DMS114 treated with DMSO at 0.1 percent for 48 hours (cell line): ENCODE measurements around the gene KCTD5.
"Not testable (repeated sequence)": the region's sequence is repeated elsewhere in the genome, so short reads cannot be mapped to it uniquely, and the experiment has no call there.

Source experiments
- DNase-seq: peaks from one replicate; lab custom pipeline; 2025; ENCODE audit not compliant: unreplicated experiment; lab: John Stamatoyannopoulos, UW

The KCTD5 gene

DNA sequence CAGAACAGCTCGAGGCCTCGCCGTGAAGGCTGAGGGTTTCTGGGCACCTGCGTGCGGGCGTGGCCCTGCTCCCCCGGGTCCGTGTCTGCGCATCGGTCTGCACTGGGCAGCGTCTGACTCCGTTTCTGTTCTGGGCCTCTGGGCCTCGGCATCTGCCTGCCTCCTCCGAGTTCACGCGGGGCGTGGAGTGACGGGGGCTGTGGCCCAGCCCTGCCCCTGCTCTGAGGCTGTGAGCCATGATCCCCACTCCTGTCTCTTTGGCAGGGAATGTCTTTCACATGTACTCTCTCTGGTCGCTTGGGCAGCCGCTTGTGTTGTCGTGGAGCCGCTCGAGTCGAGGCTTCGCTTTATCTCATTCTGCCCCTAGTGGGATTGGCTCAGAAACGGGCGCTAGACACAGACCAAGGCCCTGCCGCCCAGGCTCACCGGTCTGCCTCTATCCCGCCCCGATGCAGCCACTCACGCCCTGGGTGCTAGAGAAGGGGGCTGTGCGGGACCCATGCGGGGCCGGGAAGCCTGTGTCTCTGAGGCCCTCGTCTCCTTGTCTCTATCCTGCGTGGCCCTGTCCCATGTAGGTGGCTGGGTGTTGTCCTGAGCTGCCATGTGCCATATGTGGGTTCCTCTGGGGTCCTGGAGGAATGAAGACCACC, 14.4 kb downstream of the KCTD5 start:
- DNase-seq, result not testable (repeated sequence)

DNA sequence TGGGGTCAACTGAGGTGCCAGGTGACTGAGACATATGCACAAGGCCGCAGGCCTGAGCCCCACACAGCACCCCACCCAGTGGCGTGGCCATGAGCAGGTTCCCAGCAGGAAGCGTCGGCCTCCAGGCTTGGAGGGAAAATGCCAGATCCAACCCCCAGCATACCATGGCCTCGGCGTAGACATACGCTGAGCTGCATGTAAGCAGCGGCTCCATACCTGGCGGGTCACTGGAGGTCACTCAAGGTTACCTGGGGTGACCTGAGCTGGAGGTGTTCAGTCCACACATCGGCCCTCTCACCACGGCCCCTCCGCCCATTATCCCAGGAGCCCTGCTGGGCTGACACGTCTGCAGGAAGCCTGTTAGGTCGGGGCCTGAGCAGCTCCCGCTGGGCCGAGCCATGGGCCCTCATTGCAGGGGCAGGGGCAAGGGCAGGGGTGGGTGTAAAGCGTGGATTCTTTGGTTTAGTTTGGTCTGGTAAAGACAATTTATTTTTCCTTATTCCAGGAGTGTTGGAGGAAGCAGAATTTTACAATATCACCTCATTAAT, 15.2 kb downstream of the KCTD5 start:
- DNase-seq, result no peak

DNA sequence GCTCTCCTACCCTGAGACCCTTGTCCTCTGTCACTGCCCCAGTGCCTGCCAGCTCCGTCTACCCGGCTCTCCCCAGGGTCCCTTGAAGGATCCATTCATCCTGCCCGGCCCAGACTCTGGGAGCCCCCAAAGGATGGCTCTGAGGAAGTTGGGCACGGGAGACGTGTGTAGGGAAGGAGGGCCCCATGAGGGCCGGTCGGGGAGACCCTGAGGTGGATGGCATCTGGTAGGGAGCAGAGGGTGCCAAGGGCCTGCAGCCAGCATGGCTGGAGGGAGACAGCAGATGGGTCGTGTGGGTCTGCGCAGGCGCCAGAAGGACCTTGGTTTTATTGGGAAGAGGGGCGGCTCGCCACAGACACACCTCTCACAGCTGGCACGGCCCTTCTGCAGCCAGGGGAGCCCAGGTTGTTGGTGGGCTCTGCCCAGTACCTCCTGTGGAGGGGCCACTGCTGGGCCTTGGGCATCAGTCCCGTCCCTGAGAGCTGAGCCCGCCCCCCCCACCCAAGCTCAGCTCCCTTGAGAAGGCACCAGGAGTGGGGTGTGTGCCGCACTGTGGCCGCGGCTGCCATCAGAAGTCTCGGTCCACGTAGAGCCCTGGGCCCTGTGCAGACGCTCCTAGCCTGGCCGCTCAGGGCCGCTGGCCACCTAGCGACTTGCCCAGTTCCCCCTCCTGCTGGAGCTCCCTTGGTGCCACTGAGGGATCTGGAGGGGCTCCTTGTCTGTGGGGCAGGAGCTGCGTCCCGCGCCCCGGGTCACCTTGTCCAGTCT, 16.0 kb downstream of the KCTD5 start:
- DNase-seq, result no peak

DNA sequence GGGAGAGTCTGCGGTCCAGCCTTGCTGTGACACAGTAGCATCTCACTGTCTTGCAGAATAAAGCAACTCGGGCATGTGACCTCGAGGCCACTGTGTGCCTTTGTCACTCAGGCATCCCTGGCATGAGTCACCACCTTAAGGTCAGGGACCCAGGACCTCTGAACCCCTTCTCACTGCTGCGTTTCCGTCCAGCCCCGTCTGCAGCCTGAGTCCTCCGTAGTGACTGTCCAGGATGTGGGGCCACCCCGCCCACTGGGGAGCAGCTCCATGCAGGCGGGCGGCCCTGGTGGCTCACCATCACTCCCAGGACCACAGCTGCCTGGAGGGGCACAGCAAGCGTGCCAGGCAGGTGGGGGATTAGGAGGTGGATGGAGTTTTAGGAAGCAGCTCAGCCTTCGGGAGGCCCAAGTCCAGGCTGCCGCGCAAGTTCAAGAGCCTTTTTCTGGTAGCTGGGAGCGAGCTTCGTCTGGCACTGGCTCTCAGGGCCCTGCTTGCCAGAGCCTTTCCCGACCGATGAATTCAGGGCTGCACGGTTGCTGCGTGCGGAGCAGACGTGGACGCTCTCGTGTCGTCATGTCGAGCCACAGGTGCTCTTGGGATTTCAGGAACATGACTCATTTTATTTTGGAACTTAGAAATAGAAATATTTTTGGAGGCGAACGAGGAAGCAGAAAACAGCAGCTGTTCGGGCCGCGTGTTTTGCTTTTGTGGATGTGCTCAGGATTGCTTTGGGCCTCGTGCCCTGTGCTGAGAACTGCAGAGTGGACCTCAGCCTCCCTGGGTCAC, 16.8 kb downstream of the KCTD5 start:
- DNase-seq, result no peak

DNA sequence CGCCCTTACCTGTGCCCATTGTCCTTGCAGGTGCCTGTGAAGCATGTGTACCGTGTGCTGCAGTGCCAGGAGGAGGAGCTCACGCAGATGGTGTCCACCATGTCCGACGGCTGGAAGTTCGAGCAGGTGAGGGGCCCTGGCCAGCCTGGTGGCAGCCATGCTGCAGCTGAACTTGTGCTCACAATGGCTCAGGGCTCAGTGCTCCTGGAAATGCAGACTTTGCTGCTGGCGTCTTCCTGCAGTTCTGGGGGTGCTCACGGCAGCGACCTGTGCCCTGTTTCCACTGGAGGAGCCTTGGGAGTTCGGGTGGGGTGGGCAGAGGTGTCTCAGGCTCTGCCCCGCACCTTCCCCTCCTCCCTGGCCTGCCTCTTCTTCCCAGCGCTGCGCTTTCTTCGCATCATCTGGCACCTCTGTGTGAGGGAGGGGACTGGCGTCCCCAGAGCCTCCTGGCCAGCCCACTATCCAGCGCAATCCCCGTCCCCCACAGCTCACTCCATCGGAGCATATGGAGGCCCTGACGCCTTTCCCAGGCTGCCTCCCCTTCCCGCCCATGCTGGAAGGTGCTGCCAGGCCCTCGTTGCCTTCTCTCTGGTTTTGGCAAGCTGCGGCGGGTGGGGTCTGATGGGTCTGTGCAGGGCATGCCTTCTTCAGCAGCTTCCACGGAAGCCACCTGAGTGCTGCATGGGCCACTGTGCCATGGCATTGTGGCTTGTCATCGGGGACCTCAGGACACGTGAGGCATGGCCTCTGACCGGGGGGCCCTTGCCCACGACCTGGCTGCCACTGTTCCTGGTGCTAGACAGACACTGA, 17.7 kb downstream of the KCTD5 start:
- no peak for DNase-seq

DNA sequence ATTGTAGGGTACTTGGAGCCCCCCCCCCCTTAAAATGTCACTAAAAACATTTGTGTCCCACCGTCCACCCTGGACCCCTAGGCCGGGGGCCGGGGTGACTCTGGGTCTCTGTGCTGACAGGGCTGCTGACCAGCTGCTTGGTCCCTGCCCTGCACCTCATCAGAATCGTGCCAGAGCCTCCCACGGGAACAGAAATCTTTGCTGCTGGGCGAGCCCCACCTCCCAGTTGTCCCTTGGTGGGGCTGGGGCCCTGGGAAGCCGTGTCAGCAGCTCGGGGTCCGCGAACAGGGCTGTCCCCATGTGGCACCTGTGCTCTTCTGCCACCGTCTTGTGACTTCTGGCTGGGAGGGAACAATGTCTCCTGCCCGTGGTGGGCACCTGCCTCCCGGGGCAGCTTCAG, 18.5 kb downstream of the KCTD5 start:
- DNase-seq, result no peak

DNA sequence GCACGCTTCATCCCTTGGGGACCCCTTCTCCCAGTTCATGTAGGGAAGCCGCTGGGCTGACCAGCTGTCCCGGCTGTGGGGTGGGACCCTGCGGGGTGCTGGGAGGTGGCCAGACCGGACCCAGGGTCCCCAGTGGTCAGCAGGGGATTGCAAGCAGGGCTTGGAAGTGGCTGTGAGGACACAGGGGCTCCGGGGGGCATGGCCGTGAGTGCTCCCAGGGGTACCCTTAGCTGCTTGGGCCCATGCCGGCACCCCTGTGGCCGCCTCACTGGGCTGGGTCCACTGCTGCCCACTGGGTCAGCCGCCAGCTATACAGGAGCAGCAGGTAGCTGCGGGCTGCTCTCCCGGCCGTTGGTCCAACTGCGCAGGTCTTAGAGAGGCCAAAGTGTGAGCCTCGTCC, 18.9 kb downstream of the KCTD5 start:
- no peak for DNase-seq

DNA sequence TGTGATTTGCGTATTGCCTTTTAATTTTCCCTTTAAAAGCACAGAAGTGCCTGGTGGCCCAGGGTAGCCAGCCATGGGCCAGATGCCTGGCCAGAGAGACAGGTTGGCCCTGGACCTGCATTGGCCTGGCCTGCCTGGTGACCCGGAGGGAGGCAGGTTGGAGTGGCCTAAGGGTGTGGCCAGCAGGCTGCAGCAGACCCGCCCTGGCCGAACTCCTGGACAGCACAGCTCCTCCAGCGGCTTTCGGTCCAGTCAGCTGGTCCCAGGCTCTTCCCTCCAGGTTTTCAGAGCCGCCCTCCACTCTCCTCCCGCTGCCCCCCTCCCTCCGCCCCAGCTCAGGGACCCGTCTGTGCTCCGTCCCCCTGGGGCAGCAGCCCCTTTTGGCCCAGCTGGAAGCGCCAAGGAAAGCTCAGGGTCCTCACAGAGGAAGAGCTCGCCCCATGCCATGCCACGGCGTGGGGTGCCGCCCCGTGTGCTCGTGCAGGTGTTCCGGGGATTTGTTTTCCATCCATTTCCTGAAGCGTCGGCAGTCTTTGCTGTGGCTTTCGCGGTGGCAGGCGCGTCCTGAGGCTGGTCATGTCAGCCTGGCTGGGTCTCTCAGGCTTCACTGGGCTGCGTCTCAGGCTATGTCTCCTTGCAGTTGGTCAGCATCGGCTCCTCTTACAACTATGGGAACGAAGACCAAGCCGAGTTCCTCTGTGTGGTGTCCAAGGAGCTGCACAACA, 19.6 kb downstream of the KCTD5 start:
- DNase-seq, result no peak

DNA sequence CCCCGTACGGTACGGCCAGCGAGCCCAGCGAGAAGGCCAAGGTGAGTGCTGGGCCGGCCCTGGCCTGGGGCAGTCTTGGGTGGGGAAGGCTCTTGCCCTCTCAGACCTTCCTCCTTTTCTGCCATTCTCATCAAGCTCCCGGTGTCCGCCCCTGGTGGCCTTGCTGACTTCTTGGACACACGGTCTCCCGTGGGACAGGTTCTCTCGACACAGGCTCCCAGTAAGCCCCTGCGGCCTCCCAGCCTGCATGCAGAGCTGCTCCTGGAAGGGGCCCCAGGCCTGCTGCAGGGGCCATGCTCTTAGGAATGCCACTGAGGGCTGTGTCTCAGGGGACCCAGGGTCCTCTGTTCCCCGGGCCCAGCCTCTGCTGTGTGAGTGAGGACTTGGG, 20.1 kb downstream of the KCTD5 start:
- DNase-seq, result no peak

DNA sequence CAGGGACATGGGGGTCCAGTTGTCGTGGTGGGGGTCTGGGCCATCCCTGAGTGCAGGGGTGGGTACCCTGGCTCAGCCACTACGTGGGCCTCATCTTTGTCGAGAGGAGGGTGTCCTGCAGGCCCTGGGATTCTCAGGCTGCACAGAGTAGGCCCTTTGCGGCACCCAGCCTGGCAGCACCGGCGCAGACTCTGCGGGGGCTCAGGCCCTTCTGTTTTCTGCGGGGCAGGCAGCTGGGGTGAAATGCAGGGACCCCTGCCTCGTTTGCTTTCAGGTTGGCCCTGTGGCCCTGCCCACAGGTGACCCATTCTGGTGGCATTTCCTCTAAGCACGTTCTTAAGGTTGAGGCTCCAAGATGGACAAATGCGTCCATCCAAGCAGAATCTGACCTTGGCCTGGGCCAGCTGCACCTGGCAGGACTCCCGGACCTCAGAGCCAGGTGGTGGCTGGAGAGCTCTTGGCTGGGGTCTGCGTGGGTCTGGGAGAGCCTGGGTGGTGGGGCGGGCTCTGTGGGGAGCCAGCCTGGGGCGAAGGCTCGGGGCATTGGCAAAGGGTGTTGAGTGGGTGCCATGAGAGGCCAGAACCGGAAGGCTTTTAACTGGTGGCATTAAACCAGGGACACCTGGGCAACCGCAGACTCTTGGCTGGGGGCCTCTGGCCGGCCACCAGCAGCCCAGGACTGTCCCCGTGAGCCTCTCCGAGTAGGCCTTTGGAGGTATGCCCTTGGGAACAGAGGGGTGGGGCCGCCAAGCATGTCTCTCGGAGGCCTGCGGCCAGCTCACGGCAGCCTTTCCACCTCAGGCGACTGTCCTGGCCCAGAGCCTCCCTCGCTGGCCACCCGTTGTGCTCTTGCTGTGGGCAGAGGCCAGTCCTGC, 20.8 kb downstream of the KCTD5 start:
- DNase-seq, result no peak

DNA sequence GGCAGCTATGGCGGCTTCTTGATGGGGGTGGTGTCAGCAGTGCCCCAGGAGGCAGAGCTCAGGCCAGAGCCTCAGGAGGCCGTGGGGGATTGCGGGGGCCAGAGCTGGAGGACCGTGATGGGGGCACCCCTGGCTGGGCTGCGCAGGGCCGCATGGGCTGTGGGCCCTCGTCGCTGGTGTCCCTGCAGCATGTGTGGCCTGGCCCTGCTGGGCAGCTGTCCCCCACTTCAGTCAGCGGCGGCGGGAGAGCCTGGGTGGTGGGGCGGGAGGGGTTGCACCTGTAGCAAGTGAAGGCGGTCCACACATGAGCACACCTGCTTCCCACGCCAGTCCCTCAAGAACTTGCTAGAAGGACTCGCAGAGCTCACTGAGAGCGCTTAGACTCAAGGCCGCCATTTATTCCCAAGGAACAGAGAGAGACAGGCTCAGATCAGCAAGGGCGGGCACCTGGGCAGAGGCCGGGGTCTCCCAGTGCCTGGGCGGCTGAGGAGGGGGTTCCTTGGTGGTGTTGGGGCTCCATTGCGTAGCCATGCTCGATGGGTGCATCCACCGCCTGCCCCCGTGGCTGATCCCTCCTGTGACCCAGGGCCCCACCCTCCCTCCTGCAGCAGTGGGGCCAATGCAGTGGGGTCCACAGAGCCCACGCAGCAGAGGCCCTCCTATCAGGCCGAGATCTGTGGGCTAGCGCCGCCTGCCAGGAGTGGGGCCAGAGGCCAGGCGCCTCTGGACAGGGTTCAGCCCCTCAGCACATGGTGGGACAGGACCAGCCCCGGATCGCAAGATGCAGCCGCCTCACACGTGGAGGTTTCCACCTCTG, 22.1 kb downstream of the KCTD5 start:
- no peak for DNase-seq

DNA sequence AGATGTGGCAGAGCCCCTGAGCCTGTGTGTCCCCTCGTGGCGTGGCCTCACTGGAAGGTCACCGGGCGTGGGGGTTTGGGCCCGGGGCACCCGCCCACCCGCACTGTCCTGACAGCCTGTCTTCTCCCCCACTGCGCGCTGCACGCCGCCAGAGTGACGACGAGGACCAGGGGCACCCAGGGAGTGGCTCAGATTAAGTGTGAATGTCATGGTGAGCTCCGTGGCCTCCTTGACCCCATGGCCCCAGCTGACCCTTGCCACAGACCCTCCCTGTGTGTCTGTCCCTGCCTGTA, 22.6 kb downstream of the KCTD5 start:
- DNase-seq, result no peak

DNA sequence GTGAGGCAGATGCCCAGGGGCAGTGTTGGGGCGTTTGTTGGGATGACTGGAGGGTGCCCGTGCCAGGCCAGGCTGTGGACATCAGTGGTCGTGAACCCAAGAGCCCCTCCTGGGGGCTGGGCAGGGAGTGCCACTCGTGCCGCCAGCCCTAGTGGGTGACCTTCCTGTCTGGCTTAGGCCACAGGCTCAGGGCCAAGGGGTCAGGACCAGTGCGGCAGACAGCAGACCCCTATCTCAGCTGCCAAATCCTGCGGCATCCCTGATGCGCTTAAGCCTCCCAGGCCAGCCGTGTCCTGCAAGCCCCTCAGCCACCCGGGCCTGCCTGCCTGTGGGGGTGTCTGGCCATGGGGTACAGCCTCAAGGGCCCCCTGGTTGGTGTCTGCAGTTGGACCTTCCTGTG, 23.0 kb downstream of the KCTD5 start:
- DNase-seq, result no peak

DNA sequence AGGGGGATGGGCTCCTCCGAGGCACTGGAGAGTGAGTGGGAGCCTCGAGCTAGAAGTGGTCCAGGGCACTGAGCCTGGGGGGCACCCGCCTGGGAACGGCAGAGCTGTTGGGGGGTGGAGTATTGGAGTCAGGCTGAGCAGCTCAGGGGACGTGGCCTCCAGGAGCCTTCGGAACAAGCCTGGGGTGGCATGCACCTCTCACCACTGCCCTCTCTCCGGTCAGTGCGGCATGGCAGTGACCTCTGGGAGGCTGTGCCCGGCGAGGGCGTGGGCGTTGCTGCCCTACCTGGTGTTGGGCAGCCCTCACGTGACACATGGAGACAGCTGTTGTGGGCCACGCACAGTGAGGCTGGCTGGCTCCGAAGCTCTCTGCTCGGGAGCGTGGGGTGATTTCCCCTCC, 23.8 kb downstream of the KCTD5 start:
- DNase-seq, result no peak

DNA sequence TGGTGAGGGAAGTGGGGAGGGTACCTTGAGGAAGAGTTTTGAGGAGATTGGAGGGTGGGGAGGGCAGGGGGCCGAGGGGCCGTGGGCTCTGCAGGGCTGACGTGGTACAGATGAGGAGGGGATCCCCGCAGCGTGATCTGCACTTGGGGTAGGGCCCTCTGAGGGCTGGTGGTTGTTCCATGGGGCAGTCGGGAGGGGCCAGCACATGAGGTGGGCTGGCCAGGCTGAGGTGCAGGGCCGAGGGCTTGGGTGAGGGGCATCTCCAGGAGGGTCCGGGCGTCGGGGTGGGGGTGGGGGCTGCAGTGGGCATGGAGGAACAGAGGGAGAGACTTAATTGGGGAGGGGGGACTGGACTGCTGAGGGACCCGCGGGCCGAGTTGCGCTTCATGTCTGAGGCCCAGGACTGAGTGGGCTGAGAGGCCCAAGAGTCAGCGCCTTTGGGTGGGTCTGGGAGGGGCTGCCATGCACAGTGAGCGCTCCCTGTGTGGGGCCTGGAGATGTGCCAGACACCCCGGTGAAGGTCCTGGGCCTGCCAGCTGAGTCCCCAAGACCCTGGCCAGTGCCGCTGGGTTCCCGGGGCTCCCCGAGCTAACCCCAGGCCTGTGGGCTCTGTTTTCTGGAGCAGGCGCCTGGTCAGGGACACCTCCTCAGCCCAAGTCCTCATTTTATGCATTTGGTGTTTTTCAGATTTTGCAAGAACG, 24.4 kb downstream of the KCTD5 start:
- no peak for DNase-seq

DNA sequence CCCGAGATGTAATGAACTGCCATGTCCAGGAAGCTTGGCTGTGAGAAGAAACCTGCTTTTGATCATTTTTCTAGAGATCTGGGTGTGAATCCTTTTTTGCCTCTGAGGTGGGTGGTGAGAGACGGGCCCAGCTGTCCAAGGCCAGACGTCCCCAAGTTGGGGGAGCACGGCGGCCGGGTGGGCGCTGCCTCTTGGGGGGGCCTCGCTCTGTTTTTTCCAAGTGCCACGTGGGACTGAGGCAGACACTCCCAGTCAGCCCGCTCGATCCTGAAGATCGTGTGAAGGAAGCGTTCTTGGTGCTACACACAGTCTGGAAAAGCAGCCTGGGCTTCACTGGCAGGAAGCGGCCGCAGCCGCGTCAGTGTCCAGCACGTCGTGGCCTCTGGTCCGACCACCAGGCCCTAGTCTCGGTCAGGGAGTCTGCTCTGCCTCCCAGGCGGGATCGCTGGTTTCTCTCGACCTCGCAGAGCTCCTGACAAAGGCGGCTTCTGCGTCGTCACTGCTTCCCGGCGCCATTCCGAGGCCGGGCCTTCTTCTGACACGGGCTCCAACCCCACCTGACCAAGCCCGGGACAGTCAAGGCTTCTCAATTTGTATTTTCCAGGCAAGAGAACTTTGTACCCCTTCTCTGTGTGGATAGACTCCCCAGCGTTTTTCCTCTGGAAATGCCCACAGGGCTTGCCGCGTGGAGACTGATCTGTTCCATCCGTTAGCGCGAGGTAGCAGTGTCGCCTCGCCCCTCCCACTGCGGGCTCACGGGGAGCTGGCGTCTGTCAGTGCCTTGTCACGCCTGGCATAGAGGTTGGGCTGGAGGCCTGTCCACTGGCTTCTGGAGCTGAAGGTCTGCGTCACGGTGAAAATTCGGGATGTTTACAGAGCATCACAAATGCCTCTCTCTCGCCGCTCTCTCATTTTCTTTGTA, 25.3 kb downstream of the KCTD5 start:
- no peak for DNase-seq

DNA sequence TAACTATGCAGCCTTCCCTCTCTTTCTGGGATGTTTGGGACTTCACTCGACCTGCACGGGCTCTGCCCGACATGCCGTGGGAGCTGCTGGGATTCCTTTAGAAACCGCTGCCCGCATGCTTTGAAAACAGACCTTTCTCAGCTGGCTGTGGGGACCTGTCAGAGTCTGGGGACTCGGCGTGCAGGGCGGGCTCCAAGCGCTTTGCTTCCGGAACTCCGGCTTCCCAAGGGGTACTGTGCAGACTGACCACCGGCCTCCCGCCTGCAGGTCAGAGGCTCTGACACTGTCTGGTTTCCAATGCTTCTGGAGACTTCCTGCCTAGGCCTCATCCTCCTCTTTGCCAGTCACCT, 25.9 kb downstream of the KCTD5 start:
- no peak for DNase-seq
